SK-N-SH (cell line): ENCODE results near the gene HAND1. TPM values are rescaled to one million over a fixed set of nuclear protein-coding genes. Genes with fewer than 3 reads are reported as not detected.

Experiments used
- CTCF ChIA-PET: fragments of 300-600, 350-600 bp; formaldehyde crosslinking; extraction: SDS; loops from one replicate; lab custom pipeline; 2021; lab: Yijun Ruan, JAX
- POLR2A ChIA-PET: fragments of 350-600 bp; sonication (Branson Sonifier 250); formaldehyde crosslinking; extraction: SDS; loops from one replicate; lab custom pipeline; 2020; ENCODE audit warnings: antibody characterized with exemption, inconsistent platforms; lab: Yijun Ruan, JAX
- DNase-seq: peaks from one replicate; pipeline ENCODE4 v3.0.0; 2012
- H2AFZ ChIP-seq: fragments of 200-600 bp; sonication (generic); 2 replicates; pipeline ENCODE4 v1.8.1; 2016; ENCODE audit warnings: antibody characterized with exemption, mild to moderate bottlenecking, low read depth
- H3F3A ChIP-seq: fragments of 200-600 bp; sonication (generic); replicated peaks from 2 replicates; pipeline ENCODE3; 2016; ENCODE audit warnings: antibody characterized with exemption, mild to moderate bottlenecking; ENCODE audit not compliant: insufficient read depth
- H3K27ac ChIP-seq, 2 experiments: fragments of 200-500 bp in 1 of 2; fragments of 200-600 bp in 1 of 2; sonication (Bioruptor generic) in 1 of 2; sonication (generic), shearing (Covaris generic) in 1 of 2; 2 replicates each; pipeline versions ENCODE4 v1.5.1 to v1.6.1; 2014 to 2016; ENCODE audit warnings: low read depth in 2 of 2, inconsistent platforms in 1 of 2, low read length in 1 of 2, mild to moderate bottlenecking in 1 of 2, mixed read lengths in 1 of 2
- H3K27me3 ChIP-seq: fragments of 200-600 bp; sonication (generic), shearing (Covaris generic); 2 replicates; pipeline ENCODE4 v1.6.1; 2016; ENCODE audit warnings: mixed run types; ENCODE audit not compliant: insufficient read depth
- H3K36me3 ChIP-seq, 2 experiments: fragments of 200-500 bp in 1 of 2; fragments of 200-600 bp in 1 of 2; sonication (Bioruptor generic) in 1 of 2; sonication (generic) in 1 of 2; replicated peaks in 1 of 2; 2 replicates each; pipeline versions ENCODE3 to v1.5.1; 2014 to 2016; ENCODE audit warnings: low read length in 1 of 2, mild to moderate bottlenecking in 1 of 2; ENCODE audit not compliant: insufficient read depth in 2 of 2, control insufficient read depth in 1 of 2
- H3K4me1 ChIP-seq, 2 experiments: fragments of 200-500 bp in 1 of 2; fragments of 200-600 bp in 1 of 2; sonication (Bioruptor generic) in 1 of 2; sonication (generic), shearing (Covaris generic) in 1 of 2; 2 replicates each; pipeline versions ENCODE4 v1.5.1 to v1.6.1; 2014 to 2016; ENCODE audit warnings: low read depth in 1 of 2, low read length in 1 of 2, mixed run types in 1 of 2; ENCODE audit not compliant: insufficient read depth in 2 of 2, control insufficient read depth in 1 of 2
- H3K4me2 ChIP-seq: fragments of 200-600 bp; sonication (generic), shearing (Covaris generic); 2 replicates; pipeline ENCODE4 v1.6.1; 2017; ENCODE audit warnings: mixed run types
- H3K4me3 ChIP-seq, 2 experiments: fragments of 200-500 bp in 1 of 2; fragments of 200-600 bp in 1 of 2; sonication (Bioruptor generic) in 1 of 2; sonication (generic), shearing (Covaris generic) in 1 of 2; 2 replicates each; pipeline versions ENCODE4 v1.5.1 to v1.8.1; 2014 to 2016; ENCODE audit warnings: low read depth in 2 of 2, inconsistent platforms in 1 of 2, low read length in 1 of 2, mild to moderate bottlenecking in 1 of 2, mixed read lengths in 1 of 2, moderate library complexity in 1 of 2
- H3K79me2 ChIP-seq: fragments of 200-600 bp; sonication (generic); 2 replicates; pipeline ENCODE4 v1.8.1; 2017; ENCODE audit warnings: mild to moderate bottlenecking; ENCODE audit not compliant: insufficient read depth
- H3K9ac ChIP-seq: fragments of 200-600 bp; sonication (generic); 2 replicates; pipeline ENCODE4 v1.6.1; 2017; ENCODE audit warnings: mixed run types
- H3K9me2 ChIP-seq: fragments of 200-600 bp; sonication (generic); 2 replicates; pipeline ENCODE4 v1.6.1; 2017; ENCODE audit warnings: mixed run types
- H3K9me3 ChIP-seq: fragments of 200-600 bp; sonication (generic); 2 replicates; pipeline ENCODE4 v1.6.1; 2017; ENCODE audit warnings: mixed run types, mild to moderate bottlenecking, moderate library complexity
- H4K20me1 ChIP-seq: fragments of 200-600 bp; sonication (generic); 2 replicates; pipeline ENCODE4 v1.6.1; 2017; ENCODE audit warnings: mild to moderate bottlenecking, mixed run types; ENCODE audit not compliant: insufficient read depth
- EP300 ChIP-seq, 2 experiments: IDR thresholded peaks; 2 replicates each; pipeline versions ENCODE4 v1.4.0 to v1.6.1; 2012; ENCODE audit warnings: borderline replicate concordance in 1 of 2, low read depth in 1 of 2, low read length in 1 of 2
- FOSL2 ChIP-seq: IDR thresholded peaks from 2 replicates; pipeline ENCODE4 v1.4.0; 2012; ENCODE audit warnings: low read depth, mild to moderate bottlenecking, moderate library complexity, borderline replicate concordance
- FOXM1 ChIP-seq: IDR thresholded peaks from 2 replicates; pipeline ENCODE4 v1.4.0; 2012; ENCODE audit warnings: low read depth, mild to moderate bottlenecking
- GABPA ChIP-seq: IDR thresholded peaks from 2 replicates; pipeline ENCODE4 v1.4.0; 2012; ENCODE audit warnings: low read depth, mild to moderate bottlenecking
- GATA2 ChIP-seq: sonication (generic); formaldehyde crosslinking; IDR thresholded peaks from 2 replicates; pipeline ENCODE4 v1.5.0; 2020; ENCODE audit warnings: mild to moderate bottlenecking, missing genetic modification reagents
- MXI1 ChIP-seq: IDR thresholded peaks from 2 replicates; pipeline ENCODE4 v1.6.1; 2012; ENCODE audit warnings: mild to moderate bottlenecking, low read depth, low read length, improper control_type of control experiment
- NFIC ChIP-seq: IDR thresholded peaks from 2 replicates; pipeline ENCODE4 v1.4.0; 2012; ENCODE audit warnings: borderline replicate concordance
- NRF1 ChIP-seq: IDR thresholded peaks from 2 replicates; pipeline ENCODE4 v1.6.1; 2012; ENCODE audit warnings: low read depth, mild to moderate bottlenecking, low read length
- POLR2AphosphoS5 ChIP-seq: IDR thresholded peaks from 2 replicates; pipeline ENCODE4 v1.6.1; 2012; ENCODE audit warnings: low read depth, low read length
- SIN3A ChIP-seq: IDR thresholded peaks from 2 replicates; pipeline ENCODE4 v1.6.1; 2012; ENCODE audit warnings: low read depth, mild to moderate bottlenecking, low read length, moderate library complexity, borderline replicate concordance
- YY1 ChIP-seq: IDR thresholded peaks from 2 replicates; pipeline ENCODE4 v1.4.0; 2012; ENCODE audit warnings: low read depth, mild to moderate bottlenecking
- WGBS: methylation state at CpG from one replicate; pipeline ENCODE4 v1.1.6; 2017; ENCODE audit warnings: low lambda C conversion rate; 5-methylcytosine and 5-hydroxymethylcytosine counted together
- polyA plus RNA-seq, 3 experiments: library from polyadenylated mRNA; depleted of rRNA; stranded (reverse); fragments of >200 nt; gene quantifications; 2 replicates each; pipeline ENCODE4 v1.2.3, GENCODE V29; 2012
- TF ChIP-seq, protein P1 (sequence below): fragments of 200-600 bp; sonication (generic); IDR thresholded peaks from 2 replicates; pipeline ENCODE4 v1.6.1; 2017; ENCODE audit warnings: antibody characterized with exemption, mild to moderate bottlenecking, moderate library complexity
- TF ChIP-seq, protein P2 (sequence below): IDR thresholded peaks from 2 replicates; pipeline ENCODE4 v1.4.0; 2012; ENCODE audit warnings: low read depth

Gene HAND1
- polyA plus RNA-seq, 1 of the 3 experiments (the other 2 are of a cell fraction) = 1.1 TPM

DNA sequence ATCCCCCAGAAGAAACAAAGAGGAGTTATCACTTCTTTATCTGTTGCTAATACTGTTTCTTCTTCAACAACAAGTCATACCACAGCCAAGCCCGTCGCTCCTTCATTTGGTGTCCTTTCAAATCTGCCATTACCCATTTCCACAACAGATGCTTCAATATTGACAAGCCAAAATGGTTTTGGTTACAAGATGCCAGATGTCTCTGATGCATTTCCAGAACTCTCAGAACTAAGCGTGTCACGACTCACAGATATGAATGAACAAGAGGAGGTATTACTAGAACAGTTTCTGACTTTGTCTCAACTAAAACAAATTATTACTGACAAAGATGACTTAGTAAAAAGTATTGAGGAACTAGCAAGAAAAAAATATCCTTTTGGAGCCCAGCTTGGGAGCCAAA is 16.0 kb upstream of the HAND1 start:
- H3K9me3 ChIP-seq = no peaks in the 10 kb centered on the region
- no peaks in the 10 kb centered on the region for H4K20me1 ChIP-seq
- H3K27me3 ChIP-seq = no peaks in the 10 kb centered on the region; the same call in 1 of the 2 replicates
- H3K9ac ChIP-seq = no peak overlapping the region
- no peak overlapping the region for H3K4me2 ChIP-seq
- no peaks in the 10 kb centered on the region for H3F3A ChIP-seq
- H3K9me2 ChIP-seq = no peaks in the 10 kb centered on the region
- H2AFZ ChIP-seq = no peak overlapping the region
- H3K36me3 ChIP-seq = no peaks in the 10 kb centered on the region
- TF ChIP-seq NRF1 (no peak), GATA2 (CRISPR knock-in tag) (no peak), SIN3A (no peak), YY1 (no peak)
- WGBS = 83% methylated on average over 4 of the region's 4 CpGs
- no peak overlapping the region for H3K27ac ChIP-seq
- POLR2A ChIA-PET = no interaction called here
- no peaks in the 10 kb centered on the region for H3K79me2 ChIP-seq
- no peak overlapping the region for H3K4me3 ChIP-seq
- CTCF ChIA-PET = interaction anchor here (1.5 kb wide), 4 partner anchors 9 to 18 kb away, joined by 3 to 5 read pairs (median 4); no protein-coding TSS in a partner anchor
- peaks cover 0 to 2% of the 10 kb centered on the region in 2 experiments; a peak in 1 of 4 replicates for H3K4me1 ChIP-seq
- no peak for DNase-seq

DNA sequence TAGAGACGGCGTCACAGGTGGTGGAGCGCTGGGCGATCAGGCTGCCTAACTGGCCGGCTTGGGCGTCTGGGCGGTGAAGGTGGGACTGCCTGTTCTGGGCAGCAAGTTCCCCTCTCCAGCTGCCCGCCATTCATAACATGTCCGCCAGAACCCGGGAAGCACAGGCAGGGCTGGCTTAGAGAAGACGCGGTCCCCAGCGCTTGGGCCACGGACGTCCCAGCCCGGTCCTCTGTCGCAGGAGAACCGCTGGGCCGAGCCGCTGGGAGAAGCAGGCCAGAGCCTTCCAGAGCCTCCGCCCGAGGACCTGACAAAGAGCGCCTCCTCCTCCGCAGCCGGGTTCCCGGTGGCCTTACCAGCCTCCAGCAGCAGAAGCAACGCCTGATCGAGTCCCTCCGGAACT is 15.2 kb upstream of the HAND1 start:
- no peaks in the 10 kb centered on the region; the same call in 1 of the 2 replicates for H3K27me3 ChIP-seq
- no peaks in the 10 kb centered on the region for H4K20me1 ChIP-seq
- H3K4me1 ChIP-seq = peaks cover 0 to 5% of the 10 kb centered on the region in 2 experiments; a peak in 1 of 4 replicates
- H3K79me2 ChIP-seq = no peaks in the 10 kb centered on the region
- H2AFZ ChIP-seq = no peak overlapping the region
- ChIA-PET CTCF (interaction anchor here (1.5 kb wide), 1 partner anchor 19 kb away, joined by 3 read pairs; no protein-coding TSS in a partner anchor), POLR2A (no interaction called here)
- H3K4me2 ChIP-seq = no peak overlapping the region
- H3K4me3 ChIP-seq = no peak overlapping the region
- H3K9me2 ChIP-seq = no peaks in the 10 kb centered on the region
- 95% methylated on average over 10 of the region's 29 CpGs for WGBS
- DNase-seq = no peak
- H3F3A ChIP-seq = no peaks in the 10 kb centered on the region
- no peak for TF ChIP-seq FOSL2
- TF ChIP-seq, protein P1, sequence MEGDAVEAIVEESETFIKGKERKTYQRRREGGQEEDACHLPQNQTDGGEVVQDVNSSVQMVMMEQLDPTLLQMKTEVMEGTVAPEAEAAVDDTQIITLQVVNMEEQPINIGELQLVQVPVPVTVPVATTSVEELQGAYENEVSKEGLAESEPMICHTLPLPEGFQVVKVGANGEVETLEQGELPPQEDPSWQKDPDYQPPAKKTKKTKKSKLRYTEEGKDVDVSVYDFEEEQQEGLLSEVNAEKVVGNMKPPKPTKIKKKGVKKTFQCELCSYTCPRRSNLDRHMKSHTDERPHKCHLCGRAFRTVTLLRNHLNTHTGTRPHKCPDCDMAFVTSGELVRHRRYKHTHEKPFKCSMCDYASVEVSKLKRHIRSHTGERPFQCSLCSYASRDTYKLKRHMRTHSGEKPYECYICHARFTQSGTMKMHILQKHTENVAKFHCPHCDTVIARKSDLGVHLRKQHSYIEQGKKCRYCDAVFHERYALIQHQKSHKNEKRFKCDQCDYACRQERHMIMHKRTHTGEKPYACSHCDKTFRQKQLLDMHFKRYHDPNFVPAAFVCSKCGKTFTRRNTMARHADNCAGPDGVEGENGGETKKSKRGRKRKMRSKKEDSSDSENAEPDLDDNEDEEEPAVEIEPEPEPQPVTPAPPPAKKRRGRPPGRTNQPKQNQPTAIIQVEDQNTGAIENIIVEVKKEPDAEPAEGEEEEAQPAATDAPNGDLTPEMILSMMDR = no peak
- TF ChIP-seq POLR2AphosphoS5 = no peak
- no peak for TF ChIP-seq FOXM1
- TF ChIP-seq, protein P2, sequence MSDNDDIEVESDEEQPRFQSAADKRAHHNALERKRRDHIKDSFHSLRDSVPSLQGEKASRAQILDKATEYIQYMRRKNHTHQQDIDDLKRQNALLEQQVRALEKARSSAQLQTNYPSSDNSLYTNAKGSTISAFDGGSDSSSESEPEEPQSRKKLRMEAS = no peak
- no peaks in the 10 kb centered on the region for H3K9me3 ChIP-seq
- H3K27ac ChIP-seq = no peak overlapping the region
- no peak overlapping the region for H3K9ac ChIP-seq
- no peaks in the 10 kb centered on the region for H3K36me3 ChIP-seq

DNA sequence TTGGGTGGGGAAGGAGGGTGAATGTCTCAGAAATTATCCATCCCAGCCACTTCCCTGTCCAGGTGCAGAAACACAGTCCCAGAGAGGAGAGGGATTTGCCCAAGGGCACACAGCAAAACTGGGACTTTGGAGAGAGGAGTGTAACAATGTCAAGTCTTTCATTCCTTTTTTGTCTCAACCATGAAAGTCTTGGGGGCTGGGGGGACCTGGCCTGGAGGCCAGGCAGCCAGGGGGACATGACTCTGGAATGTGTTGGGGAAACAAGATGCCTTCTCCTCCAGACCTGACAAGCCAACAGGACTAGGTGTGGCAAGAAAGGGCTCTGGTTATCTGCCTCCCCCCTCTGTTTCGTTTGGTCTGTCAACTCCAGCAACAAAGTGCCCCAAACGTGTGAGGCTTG is 13.9 kb upstream of the HAND1 start:
- no peaks in the 10 kb centered on the region for H3K9me3 ChIP-seq
- no peaks in the 10 kb centered on the region for H3K9me2 ChIP-seq
- POLR2A ChIA-PET = no interaction called here
- no peak overlapping the region for H3K9ac ChIP-seq
- TF ChIP-seq NRF1 = no peak
- TF ChIP-seq MXI1 = no peak
- no peak for TF ChIP-seq EP300 (IDR thresholded peaks at IDR 0.05; ENCODE audit: borderline replicate concordance in 1 of 2, low read depth in 1 of 2, low read length in 1 of 2)
- TF ChIP-seq NFIC = no peak
- no peak for TF ChIP-seq GABPA
- DNase-seq = no peak
- H4K20me1 ChIP-seq = no peaks in the 10 kb centered on the region
- CTCF ChIA-PET = no interaction called here
- WGBS = 23% methylated on average over 2 of the region's 2 CpGs
- H3K36me3 ChIP-seq = no peaks in the 10 kb centered on the region
- no peak overlapping the region for H3K4me3 ChIP-seq
- H3K79me2 ChIP-seq = no peaks in the 10 kb centered on the region
- H2AFZ ChIP-seq = no peak overlapping the region
- H3K27ac ChIP-seq = no peak overlapping the region
- H3K4me1 ChIP-seq = peaks cover 0 to 10% of the 10 kb centered on the region in 2 experiments; a peak in 2 of 4 replicates
- H3F3A ChIP-seq = no peaks in the 10 kb centered on the region
- H3K4me2 ChIP-seq = no peak overlapping the region
- H3K27me3 ChIP-seq = peaks cover 7% of the 10 kb centered on the region; the same call in 1 of the 2 replicates
